HL-60/S4 treated with retinoic acid at 250 ng/mL for 4 days and 3 days (cell line): ENCODE data around the gene ABLIM2.

ENCODE experiments used
- in situ Hi-C: fragments of 300-500 bp; cut with MboI; formaldehyde crosslinking; loops from 2 replicates; pipeline ENCODE4 v1.7.0; 2022; ENCODE audit warnings: low sequenced_read_pairs

ABLIM2 gene

DNA sequence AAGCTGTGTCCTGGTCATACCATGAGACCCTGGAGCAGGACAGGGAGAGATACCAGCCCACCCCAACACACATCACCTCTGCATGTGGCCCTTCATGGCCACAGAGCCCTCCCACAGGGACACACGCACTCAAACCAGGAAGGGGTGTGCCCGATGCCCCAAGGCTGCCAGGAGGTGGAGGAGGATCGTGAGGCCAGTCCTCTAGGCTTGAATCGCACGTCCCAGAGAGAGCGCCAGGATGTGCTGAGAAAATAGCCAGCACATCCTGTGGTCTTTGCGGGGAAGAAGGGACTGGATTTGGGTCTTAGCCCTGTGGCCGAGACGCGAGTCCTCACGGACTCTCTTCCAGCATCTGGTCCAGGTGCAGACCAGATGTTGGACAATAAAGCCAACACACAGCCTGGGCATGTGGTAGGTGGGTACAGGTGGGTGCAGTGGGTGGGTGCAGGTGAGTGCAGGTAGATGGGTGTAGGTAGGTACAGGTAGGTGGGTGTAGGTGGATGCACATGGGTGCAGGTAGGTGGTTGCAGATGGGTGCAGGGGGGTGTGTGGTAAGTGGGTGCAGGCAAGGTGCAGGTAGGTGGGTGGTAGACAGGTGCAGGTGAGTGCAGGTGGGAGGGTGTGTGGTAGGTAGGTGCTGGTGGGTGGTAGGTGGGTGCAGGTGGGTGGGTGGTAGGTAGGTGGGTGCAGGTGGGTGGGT, 124.6 kb downstream of the ABLIM2 start:
- in situ Hi-C loops, result no loop called here

DNA sequence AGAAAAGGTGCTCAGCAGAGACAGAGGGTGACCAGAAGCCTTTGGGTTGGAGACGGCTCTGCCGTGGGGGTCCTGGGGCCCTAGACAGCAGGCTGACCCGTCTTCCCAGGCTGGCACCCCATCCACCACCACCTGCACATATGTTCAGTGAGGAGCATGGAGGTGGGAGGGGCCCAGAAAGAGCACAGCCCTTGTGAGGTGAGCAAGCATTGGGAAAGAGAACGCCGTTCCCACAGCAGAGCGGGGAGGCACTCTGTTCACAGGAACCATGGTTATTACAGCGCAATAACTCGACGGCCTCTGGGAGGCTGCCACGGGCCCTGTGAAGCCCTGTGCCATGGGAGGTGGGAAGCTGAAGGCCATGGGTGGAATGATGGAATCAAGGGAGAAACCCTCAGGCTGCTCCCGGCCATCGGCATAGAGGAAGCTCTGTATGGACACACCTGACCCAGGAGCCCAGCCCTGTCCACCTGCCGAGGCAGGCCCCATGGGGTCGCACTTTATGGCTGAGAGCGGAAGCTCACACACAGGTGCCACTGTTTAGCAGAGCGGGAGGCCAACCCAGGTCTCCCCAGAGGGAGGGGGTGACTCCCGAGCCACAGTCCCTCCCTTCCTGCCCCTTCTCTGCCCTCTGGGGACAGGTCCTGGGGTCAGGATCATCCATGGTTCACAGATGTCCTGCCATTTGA, 125.4 kb downstream of the ABLIM2 start:
- in situ Hi-C loops, result no loop called here

DNA sequence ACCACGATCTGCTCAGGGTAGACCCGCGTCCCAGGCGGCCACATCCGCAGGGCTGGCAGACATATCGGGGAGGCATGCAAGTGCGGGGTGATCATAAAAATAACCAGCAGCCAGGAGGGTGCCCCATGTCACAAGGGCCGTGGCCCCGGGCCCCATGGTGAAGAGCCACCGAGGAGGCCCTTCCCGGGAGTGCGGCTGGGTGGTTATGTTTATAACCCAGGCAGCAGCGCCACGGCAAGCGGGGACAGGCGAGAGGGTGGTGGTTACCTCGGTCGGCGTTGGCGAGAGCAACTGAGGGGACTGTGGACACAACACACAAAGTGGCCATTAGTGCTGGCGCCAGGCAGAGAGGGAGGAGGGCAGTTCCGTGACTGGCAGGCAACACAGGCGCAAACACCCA, 126.2 kb downstream of the ABLIM2 start:
- in situ Hi-C loops, result no loop called here

DNA sequence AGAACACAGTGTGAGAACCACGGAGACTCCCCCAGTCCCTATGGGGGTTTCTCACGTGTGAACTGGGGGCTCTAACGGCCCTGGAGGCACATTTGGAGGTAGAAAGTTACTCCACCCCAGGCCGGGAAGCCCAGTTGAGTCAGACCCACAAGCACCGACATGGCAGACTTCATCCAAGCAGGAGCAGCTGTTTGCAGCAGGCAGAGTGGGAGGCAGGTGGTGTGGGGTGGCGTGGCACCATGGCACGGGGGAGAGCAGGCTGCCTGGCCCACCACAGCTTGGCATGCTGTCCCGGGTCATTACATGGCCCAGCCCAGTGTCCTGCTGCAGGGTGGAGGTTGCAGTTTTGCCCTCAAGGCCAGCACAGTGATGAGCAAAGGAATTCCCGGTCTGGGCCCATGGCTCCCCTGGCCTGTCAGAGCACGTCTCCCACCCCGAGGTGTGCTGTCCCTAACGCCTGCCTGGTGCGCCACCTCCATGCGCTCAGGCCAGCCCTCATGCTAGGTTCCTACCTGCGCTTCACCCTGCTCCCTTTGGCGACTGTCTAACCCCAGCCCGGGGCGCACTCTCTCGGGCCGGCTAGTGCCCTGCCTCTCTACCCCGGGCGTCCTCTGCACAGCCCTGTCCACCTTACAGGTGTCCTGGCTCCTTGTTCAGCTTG, 128.4 kb downstream of the ABLIM2 start:
- in situ Hi-C loops, result no loop called here

DNA sequence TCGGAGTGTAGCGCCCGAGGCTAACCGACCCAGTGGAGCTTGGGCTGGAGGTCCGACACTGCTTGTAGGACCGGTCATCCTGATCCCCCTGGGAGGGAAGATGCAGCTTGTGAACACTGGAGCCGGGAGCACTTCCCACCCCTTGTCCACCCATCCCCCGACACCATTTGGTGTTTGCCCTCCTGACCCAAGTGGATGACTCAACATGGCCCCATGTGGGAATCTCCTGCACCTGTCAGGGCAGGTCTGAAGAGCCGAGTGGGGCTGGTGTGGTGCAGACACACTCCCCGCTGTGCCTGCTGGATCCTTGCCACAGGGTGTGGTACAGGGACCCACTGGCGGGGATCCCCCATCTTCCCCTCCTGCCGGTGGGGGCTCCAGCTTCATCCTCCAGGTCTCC, 128.9 kb downstream of the ABLIM2 start:
- in situ Hi-C loops, result no loop called here

DNA sequence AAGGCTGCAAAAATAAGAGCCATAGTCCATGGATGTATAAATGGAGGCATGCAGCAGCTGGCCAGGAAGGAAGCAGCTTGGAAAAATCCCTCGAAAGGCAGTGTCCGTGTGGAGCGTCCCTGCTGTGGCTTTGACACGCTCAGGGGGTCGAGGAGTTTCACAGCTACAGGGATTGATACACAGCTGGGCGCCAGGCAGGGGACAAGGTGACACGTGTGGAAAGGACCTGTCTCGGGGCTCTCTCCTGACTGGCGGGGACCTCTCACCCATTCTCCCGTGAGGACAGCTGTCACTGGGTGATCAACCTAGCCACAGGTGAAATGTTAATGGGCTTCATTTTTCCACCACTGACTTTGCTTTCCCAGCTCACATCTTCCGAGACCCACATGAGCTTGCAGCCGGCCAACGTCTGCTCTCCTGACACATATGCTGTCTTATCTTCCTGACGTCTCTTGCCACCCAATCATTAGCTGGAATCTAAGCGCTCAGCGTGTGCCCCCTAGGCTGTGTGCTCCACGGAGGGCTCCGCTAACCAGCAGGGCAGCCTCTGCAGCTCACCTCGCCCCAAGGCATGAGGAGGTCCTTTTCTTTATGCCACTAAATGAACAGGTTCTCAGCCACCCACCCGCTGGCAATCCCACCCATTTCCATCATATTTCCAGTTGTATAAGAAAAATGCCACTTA, 129.6 kb downstream of the ABLIM2 start:
- in situ Hi-C loops, result no loop called here

DNA sequence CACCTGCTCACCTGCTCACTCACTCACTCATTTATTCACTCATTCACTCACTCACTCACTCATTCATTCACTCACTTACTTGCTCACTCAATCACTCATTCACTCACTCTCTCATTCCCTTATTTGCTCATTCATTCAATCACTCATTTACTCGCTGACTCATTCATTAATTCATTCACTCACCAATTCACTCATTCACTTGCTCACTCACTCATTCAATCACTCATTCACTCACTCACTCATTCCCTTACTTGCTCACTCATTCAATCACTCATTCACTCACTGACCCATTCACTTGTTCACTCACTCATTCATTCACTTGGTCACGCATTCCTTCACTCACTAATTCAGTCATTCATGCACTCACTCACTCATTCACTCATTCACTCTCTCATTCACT, 130.2 kb downstream of the ABLIM2 start:
- in situ Hi-C loops, result no loop called here

DNA sequence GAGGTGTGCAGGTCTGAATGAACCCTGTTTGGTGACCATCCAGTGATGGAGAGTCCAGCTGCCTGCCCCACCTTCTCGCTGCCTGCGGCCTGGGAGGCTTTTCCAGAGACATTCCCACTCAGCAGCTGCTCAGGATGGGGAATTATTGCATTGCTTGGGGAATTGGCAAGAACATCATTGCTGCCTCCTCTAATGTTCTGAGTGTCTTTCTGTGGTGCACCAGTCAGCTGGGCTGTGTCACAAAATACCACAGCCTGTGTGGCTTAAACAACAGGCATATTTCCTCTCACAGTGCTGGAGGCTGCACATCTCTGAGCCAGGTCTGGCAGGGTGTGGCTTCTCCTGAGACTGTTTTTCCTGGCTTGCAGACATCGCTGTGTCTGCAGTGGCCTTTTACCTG, 132.2 kb downstream of the ABLIM2 start:
- in situ Hi-C loops, result no loop called here

DNA sequence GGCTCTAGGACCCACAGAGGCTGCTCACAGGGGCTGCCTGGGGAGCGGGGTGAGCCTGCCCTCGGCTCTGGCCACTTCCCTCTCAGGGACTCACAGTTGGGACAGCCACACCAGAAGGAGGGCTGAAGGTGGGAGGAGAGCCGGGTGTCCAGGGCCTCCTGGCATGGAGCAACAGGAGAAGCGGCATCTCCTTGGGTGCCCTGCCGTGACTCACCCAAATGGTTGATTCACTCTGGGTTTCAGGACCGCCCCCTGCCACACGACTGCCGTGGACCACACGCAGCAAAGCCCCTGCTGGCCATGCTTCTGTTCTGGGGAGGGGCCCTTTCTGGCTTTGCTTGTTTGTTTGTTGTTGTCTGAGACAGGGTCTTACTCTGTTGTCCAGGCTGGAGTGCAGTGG, 132.9 kb downstream of the ABLIM2 start:
- in situ Hi-C loops, result no loop called here

DNA sequence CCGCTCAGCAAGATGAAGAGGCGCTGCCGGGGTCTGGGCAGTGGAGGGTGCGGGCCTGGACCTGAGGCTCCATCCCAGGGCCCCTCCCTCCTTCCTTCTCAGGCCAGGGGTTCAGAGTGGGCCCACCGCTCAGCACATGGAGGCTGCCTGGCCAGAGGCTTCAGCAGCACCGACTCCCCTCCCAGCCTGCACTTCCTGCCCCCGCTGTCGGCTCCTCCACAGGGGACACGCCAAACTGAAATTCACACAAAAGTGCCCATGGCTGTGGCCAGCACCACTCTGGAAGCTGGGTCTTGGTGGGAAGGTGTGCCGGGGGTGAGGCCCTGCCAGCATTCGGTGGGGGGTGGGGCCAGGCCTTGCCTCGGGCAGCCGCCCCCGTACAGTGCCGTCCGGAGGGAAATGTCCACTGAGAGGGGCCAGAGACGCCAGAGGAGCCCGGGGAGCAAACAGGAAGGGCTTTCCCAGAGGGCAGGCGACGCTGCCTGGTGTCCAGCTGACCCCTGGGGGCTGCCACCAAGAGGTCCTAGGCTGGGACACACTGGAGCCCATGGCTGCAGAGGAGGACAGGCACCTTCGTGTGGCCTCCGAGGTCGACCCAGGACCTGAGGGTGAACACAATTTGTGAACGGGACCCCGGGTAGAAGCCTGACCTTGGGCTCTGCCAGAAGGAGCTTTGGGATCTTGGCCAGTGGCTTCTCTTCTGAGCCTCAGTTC, 134.4 kb downstream of the ABLIM2 start:
- in situ Hi-C loops, result no loop called here

DNA sequence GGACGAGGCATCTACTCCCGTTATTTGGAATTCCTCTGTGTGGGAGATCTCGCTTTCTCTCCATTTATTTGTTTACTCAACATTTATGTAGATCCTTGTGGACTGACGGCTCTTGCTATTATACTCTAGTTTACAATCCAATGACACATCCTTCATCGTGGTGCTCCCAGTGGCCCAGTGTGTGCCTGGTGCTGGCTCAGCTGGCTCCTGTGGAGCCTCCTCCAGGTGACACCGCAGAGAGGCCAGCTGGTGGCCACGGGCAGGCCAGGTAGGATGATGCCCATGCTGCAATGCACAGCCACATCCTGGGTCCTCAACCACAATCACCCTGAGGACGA, 134.9 kb downstream of the ABLIM2 start:
- in situ Hi-C loops, result no loop called here

DNA sequence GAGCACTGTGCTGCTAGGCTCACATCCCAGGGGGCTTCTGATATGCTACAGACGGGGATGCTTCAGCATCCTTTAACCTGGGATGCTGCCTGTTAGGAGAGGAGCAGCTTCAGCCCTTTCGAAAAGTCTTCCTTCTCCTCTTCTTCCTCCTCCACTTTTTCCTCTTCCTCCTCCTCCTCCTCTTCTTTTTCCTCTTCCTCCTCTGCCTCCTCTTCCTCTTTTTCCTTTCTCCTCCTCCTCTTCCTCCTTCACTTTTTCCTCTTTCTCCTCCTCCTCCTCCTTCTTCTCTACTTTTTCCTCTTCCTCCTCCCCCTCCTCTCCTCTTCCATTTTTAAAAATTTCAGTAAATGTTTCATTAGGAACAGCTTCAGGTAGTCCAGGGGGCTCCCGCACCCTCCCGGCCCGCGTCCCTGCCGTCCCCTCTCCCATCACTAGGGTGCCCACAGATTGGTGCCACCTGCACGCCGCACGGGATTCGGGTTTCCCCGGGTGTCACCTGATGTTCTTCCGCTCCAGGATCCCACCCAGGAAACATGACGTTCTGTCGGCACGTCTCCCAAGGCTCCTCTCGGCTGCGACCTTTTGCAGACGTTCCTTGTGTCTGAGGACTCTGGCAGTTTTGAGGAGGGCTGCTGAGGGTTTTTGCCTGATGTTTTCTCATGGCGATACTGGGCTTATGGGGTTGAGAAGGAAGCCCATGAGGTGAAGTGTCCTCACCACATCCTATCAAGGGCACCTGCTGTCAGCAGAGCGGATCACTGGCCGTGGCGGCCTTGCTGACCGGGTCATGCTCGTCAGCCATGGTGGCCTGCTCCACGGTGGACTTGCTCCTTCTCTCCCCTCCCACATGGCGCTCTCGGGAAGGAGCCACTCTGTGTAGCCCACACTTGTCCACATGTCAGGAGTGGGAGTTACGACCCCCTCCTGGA, 135.6 kb downstream of the ABLIM2 start:
- in situ Hi-C loops, result no loop called here

DNA sequence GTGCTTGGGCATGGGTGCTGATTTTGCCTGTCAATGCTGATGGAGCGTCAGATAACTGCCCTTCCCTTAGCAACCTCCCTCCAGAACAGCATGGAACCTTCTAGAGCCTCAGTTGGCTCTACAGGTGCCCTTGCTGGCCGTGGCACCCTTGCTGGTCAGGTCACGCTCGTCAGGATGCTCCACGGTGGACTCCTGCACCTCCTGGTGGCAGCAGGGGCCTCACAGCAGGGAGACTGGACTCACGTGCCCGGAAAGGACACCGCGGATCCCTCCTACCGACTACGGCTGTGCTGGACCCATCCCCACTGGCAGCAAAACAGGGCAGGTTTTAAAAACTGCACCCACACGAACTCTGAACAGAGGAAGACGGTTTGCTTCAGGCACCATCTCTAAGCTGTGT, 136.8 kb downstream of the ABLIM2 start:
- in situ Hi-C loops, result no loop called here

DNA sequence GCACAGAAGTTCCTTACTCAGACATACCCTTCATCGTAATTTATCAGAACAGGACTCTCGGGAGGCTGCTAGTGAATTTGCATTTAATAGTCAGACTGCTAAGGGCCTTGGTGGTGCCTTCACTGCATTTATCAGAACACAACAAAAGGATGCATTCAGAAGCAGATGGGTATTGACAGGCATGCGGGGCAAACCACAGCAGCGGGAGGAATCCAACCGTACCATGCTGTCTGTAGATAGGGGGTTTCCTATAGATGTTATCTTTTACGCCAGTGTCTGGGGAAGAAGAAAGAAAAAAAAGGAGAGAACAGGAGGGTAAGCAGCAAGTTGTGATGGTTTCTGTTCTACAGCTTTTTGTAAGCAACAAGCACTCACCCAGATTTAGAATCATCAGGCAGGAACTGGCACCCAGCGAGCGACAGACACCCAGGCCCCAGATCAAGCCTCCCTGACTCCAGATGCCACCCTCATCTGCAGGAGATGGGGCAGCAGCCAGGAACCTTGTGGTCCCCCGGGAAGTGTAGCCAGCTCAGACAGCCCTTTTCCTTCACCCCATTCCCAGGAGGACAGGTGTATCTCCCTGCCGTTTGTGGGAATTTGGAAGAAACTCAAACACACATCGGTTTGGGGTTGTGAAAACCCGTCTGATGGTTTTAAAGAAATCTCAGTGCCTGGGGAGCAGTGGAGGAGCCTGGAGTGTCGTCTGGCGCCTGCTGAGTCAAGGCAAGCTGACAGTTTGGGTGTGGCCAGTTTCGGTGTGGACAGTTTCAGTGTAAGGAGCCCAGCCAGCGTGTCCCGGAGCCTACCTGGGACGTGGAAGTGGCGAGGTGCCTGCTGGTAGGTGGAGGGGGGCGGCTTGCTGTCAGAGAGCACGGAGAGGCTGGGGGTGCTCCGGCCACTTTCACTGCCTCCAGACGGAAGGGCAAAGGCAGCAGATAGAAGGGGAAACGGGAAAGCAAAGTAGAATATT, 138.9 kb downstream of the ABLIM2 start:
- in situ Hi-C loops, result no loop called here

DNA sequence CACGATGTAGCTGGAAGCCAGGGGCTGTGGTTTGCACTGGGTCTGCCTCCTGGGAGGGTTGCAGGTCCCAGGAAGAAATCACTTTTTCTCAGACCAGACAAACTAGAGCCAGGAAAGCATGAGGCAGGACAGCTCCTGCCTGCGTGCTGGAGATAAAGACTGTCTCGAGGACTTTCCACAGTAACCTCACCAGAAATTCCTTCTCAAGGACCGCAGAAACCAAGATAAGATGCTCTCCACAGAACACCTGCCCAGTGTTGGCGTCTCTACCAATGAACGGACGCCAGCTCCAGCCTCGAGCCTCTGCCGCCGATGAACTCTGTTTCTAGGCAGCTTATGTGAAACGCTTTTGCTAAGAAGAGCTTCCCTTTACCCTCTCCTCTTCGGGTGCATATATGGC, 142.1 kb downstream of the ABLIM2 start:
- in situ Hi-C loops, result no loop called here

DNA sequence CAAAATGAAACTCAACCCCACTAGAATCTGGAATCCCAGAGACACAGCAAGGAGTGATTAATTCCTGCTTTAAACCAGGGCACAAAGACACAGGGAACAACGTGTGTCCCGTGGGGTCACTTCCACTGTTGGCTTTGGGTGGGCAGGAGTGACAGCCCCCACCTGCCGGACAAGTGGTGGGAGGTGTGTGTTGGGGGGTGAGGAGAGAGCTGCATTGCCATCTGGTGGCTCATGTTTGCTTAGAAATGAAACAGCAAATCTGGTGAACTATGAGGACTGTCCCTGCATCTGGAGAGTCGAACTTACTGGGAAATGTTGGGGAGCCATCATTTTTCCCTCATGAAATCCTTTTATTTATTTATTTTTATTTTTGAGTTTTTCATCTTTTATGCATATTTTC, 143.1 kb downstream of the ABLIM2 start:
- in situ Hi-C loops, result no loop called here

DNA sequence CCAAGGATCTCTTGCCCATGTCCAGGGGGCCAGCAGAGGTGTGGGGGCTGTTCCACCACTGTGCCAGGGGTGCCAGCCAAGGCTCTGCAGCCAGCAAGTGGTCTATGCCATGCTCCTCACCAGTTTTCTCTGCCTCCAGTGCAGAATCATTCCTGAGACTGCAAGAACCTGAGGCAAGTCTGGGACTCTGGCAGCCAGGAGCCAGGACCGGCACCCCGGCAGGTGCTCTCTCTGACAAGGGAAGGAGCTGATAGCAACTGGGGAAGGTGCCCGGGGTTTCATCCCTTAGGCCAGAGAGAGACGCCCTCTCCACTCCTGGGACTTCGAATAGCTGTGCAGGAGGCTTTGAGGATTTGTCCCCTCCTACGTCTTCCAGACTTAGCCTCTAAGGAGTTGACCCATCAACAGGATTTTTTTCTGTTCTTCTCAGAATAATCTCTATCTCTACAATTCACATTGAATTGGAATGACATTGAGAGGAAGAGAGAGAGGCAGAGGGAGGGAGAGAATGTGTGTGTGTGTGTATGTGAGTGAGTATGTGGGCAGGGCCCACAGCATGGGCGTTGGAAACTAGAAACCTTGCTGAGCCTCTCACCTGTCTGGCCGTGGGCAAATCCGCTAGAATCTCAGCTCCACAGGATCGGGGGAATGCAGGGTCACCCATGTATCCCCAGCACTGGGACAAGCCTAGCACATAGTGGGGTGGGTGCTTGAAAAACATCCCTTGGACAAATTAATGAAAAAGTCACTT, 144.5 kb downstream of the ABLIM2 start:
- in situ Hi-C loops, result no loop called here

DNA sequence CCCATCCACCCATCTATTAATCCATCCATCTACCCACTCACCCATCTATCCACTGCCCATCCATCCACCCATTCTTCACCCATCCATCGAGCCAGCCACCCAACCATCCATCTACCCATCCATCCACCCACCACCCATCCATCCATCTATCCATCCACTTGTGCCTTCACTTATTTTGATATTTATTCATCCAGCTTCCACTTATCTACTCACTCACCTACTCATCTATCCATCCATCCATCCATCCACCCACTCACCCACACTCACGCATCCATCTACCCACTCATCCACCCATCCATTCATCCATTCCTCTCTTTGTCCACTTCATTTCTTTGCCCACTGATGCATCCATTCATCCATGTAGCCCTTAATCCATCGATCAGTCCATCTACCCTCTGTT, 146.1 kb downstream of the ABLIM2 start:
- in situ Hi-C loops, result no loop called here
